ENCODE measurements around the gene PALD1. TPM values are rescaled to one million over a fixed set of nuclear protein-coding genes. Genes with fewer than 3 reads are reported as not detected.

The PALD1 gene
- polyA plus RNA-seq, 3 donors: 0.04 to 0.11 TPM; not detected in 1

GRCh38 chr10:70459774-70460490, 18.6 kb upstream of the PALD1 start:
- WGBS (ENCODE audit: insufficient coverage): 71% methylated on average over 24 of the region's 29 CpGs
- H3K27ac ChIP-seq (ENCODE audit: low read depth in 1 of 2, low read length in 2 of 2): no peak overlapping the region
- no peak overlapping the region for H2AFZ ChIP-seq (ENCODE audit: insufficient read depth, low read depth, low read length, poor library complexity, severe bottlenecking)
- no peak overlapping the region for H3K4me3 ChIP-seq (replicated peaks in 1 of 3; ENCODE audit: low read depth in 2 of 3, low read length in 3 of 3)
- peaks cover 0 to 5% (median 0%) of the 10 kb centered on the region in 7 donors for H3K9me3 Mint-ChIP-seq
- H3K36me3 ChIP-seq (replicated peaks in 1 of 2; ENCODE audit: control insufficient read depth in 1 of 2, insufficient read depth in 2 of 2, low read length in 2 of 2): no peaks in the 10 kb centered on the region
- H3K27me3 Mint-ChIP-seq (ENCODE audit: low read depth in 3 of 3): peaks cover 46 to 54% (median 46%) of the 10 kb centered on the region in 3 donors
- peaks cover 13% of the 10 kb centered on the region for H3K4me1 Mint-ChIP-seq
- H3K27ac Mint-ChIP-seq: peak overlapping the region in 1 of 7 donors; percentile 58
- H3K4me2 ChIP-seq (replicated peaks; ENCODE audit: extremely low read depth, low read length, poor library complexity, severe bottlenecking): no peak overlapping the region
- no peak for DNase-seq
- no peaks in the 10 kb centered on the region for H4K20me1 ChIP-seq (ENCODE audit: insufficient read depth, low read length)
- H3K4me3 Mint-ChIP-seq: peak overlapping the region in 1 of 2 donors; percentile 80
- H3K9ac ChIP-seq (ENCODE audit: insufficient read depth, low read length, poor library complexity, severe bottlenecking): no peak overlapping the region
- intact Hi-C loops (cut with micrococcal nuclease): no loop called here
- peaks cover 2 to 6% of the 10 kb centered on the region in 2 donors for H3K9me3 ChIP-seq (replicated peaks in 1 of 2; ENCODE audit: control insufficient read depth in 1 of 2, insufficient read depth in 1 of 2, low read length in 2 of 2)
- no peak for TF ChIP-seq CTCF (IDR thresholded peaks at IDR 0.05)
- H3K4me1 ChIP-seq (ENCODE audit: control insufficient read depth in 1 of 2, insufficient read depth in 2 of 2, low read length in 2 of 2): peaks cover 8 to 11% of the 10 kb centered on the region in 2 donors
- peaks cover 0 to 1% of the 10 kb centered on the region in 2 donors for H3K36me3 Mint-ChIP-seq
- no peaks in the 10 kb centered on the region for H3K79me2 ChIP-seq (ENCODE audit: insufficient read depth, low read length)
- H3K27me3 ChIP-seq (ENCODE audit: control insufficient read depth in 2 of 2, insufficient read depth in 2 of 2, low read length in 2 of 2): peaks cover 12 to 40% of the 10 kb centered on the region in 2 donors

GRCh38 chr10:70461397-70462348, 16.9 kb upstream of the PALD1 start:
- H3K9me3 Mint-ChIP-seq: peaks cover 0 to 5% (median 0%) of the 10 kb centered on the region in 7 donors
- no peak overlapping the region for H3K27ac ChIP-seq (ENCODE audit: low read depth in 1 of 2, low read length in 2 of 2)
- H3K27me3 Mint-ChIP-seq (ENCODE audit: low read depth in 3 of 3): peaks cover 39 to 41% (median 41%) of the 10 kb centered on the region in 3 donors
- intact Hi-C loops (cut with micrococcal nuclease): no loop called here
- H2AFZ ChIP-seq (ENCODE audit: insufficient read depth, low read depth, low read length, poor library complexity, severe bottlenecking): no peak overlapping the region
- H3K79me2 ChIP-seq (ENCODE audit: insufficient read depth, low read length): no peaks in the 10 kb centered on the region
- H3K27ac Mint-ChIP-seq: no peak overlapping the region
- no peaks in the 10 kb centered on the region for H3K36me3 ChIP-seq (replicated peaks in 1 of 2; ENCODE audit: control insufficient read depth in 1 of 2, insufficient read depth in 2 of 2, low read length in 2 of 2)
- H3K27me3 ChIP-seq (ENCODE audit: control insufficient read depth in 2 of 2, insufficient read depth in 2 of 2, low read length in 2 of 2): peaks cover 12 to 35% of the 10 kb centered on the region in 2 donors
- TF ChIP-seq CTCF (IDR thresholded peaks at IDR 0.05): peak; percentile 75
- H3K9me3 ChIP-seq (replicated peaks in 1 of 2; ENCODE audit: control insufficient read depth in 1 of 2, insufficient read depth in 1 of 2, low read length in 2 of 2): peaks cover 2 to 6% of the 10 kb centered on the region in 2 donors
- H4K20me1 ChIP-seq (ENCODE audit: insufficient read depth, low read length): no peaks in the 10 kb centered on the region
- peaks cover 13% of the 10 kb centered on the region for H3K4me1 Mint-ChIP-seq
- WGBS (ENCODE audit: insufficient coverage): 55% methylated on average over 6 of the region's 13 CpGs
- peaks cover 8 to 11% of the 10 kb centered on the region in 2 donors for H3K4me1 ChIP-seq (ENCODE audit: control insufficient read depth in 1 of 2, insufficient read depth in 2 of 2, low read length in 2 of 2)
- peak; percentile 14 to 35 (median 26) for DNase-seq
- no peak overlapping the region for H3K9ac ChIP-seq (ENCODE audit: insufficient read depth, low read length, poor library complexity, severe bottlenecking)
- no peak overlapping the region for H3K4me3 ChIP-seq (replicated peaks in 1 of 3; ENCODE audit: low read depth in 2 of 3, low read length in 3 of 3)
- H3K4me2 ChIP-seq (replicated peaks; ENCODE audit: extremely low read depth, low read length, poor library complexity, severe bottlenecking): no peak overlapping the region
- H3K36me3 Mint-ChIP-seq: peaks cover 0 to 1% of the 10 kb centered on the region in 2 donors
- H3K4me3 Mint-ChIP-seq: no peak overlapping the region
